Measurements from ENCODE around the gene IFRD1. TPM values are rescaled to one million over a fixed set of nuclear protein-coding genes. Genes with fewer than 3 reads are reported as not detected.
A peak's percentile ranks its signal among the peaks of the same experiment; 100 is the strongest.

Gene IFRD1
- total RNA-seq, 1 experiment from 2014 or later, result 67.8 TPM

GRCh38 chr7:112450807-112451761 is 824 bp downstream of the IFRD1 start:
- TF ChIP-seq, protein P1, sequence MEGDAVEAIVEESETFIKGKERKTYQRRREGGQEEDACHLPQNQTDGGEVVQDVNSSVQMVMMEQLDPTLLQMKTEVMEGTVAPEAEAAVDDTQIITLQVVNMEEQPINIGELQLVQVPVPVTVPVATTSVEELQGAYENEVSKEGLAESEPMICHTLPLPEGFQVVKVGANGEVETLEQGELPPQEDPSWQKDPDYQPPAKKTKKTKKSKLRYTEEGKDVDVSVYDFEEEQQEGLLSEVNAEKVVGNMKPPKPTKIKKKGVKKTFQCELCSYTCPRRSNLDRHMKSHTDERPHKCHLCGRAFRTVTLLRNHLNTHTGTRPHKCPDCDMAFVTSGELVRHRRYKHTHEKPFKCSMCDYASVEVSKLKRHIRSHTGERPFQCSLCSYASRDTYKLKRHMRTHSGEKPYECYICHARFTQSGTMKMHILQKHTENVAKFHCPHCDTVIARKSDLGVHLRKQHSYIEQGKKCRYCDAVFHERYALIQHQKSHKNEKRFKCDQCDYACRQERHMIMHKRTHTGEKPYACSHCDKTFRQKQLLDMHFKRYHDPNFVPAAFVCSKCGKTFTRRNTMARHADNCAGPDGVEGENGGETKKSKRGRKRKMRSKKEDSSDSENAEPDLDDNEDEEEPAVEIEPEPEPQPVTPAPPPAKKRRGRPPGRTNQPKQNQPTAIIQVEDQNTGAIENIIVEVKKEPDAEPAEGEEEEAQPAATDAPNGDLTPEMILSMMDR (conservative IDR thresholded peaks at IDR 0.05), result no peak
- Histone ChIP-seq H3K79me1 (ENCODE audit: insufficient read depth, low read depth, low read length, poor library complexity, severe bottlenecking) (peaks cover 2% of the 10 kb centered on the region), H4K91ac (ENCODE audit: insufficient read length, low read depth, low read length) (no peak overlapping the region), H2AFZ (ENCODE audit: low read length) (no peak overlapping the region), H4K20me1 (ENCODE audit: control insufficient read depth, insufficient read depth, insufficient read length) (no peaks in the 10 kb centered on the region), H4K8ac (replicated peaks; ENCODE audit: insufficient read length, low read depth, low read length) (no peak overlapping the region), H3K9me3 (ENCODE audit: control insufficient read depth, low read depth, low read length) (no peaks in the 10 kb centered on the region), H3K27ac (ENCODE audit: insufficient read length, low read depth, low read length) (no peak overlapping the region), H3T11ph (ENCODE audit: low read length) (no peak overlapping the region), H2BK15ac (ENCODE audit: low read depth, low read length) (no peak overlapping the region), H3K4me2 (ENCODE audit: insufficient read depth, insufficient read length, low read length) (peak overlapping the region; percentile 97), H3K14ac (ENCODE audit: insufficient read depth, low read length) (peak overlapping the region; percentile 95), H3K4me1 (ENCODE audit: insufficient read depth, low read length) (no peaks in the 10 kb centered on the region), H3K9ac (ENCODE audit: extremely low read depth, insufficient read length, low read length) (peak overlapping the region; percentile 87), H2AK5ac (ENCODE audit: insufficient read length, low read length) (no peak overlapping the region), H3K4ac (ENCODE audit: low read depth, low read length) (no peak overlapping the region), H3K18ac (ENCODE audit: insufficient read length, low read depth, low read length) (peak overlapping the region; percentile 93), H3K79me2 (ENCODE audit: insufficient read depth, low read length) (peaks cover 20% of the 10 kb centered on the region; the same call in 1 of the 2 replicates), H3K23ac (ENCODE audit: insufficient read length, low read depth, low read length) (no peak overlapping the region), H3K56ac (ENCODE audit: insufficient read length, low read depth, low read length) (no peak overlapping the region), H2BK12ac (ENCODE audit: insufficient read length, low read depth, low read length) (no peak overlapping the region), H2BK5ac (ENCODE audit: insufficient read length, low read length) (no peak overlapping the region), H3K27me3 (ENCODE audit: insufficient read depth, low read length) (no peaks in the 10 kb centered on the region), H4K5ac (ENCODE audit: insufficient read length, low read depth, low read length) (no peak overlapping the region), H2BK120ac (ENCODE audit: low read depth, low read length, poor library complexity, severe bottlenecking) (no peak overlapping the region), H2BK20ac (ENCODE audit: low read depth, low read length, poor library complexity, severe bottlenecking) (no peak overlapping the region), H3K23me2 (ENCODE audit: insufficient read length, low read depth, low read length, poor library complexity, severe bottlenecking) (peaks cover 7% of the 10 kb centered on the region)
- Mint-ChIP-seq H3K4me3 (peak overlapping the region; percentile 97 to 99), H3K27ac (peak overlapping the region; percentile 98 to 99 (median 99)), H3K36me3 (ENCODE audit: insufficient read depth in 1 of 3, low read depth in 3 of 3) (peaks cover 10 to 19% (median 11%) of the 10 kb centered on the region in 3 experiments; a peak in 6 of 7 replicates), H3K9me3 (no peaks in the 10 kb centered on the region), H3K27me3 (ENCODE audit: low read depth) (no peaks in the 10 kb centered on the region), H3K4me1 (peaks cover 29 to 31% of the 10 kb centered on the region in 2 experiments)
- DNase-seq, result peak; percentile 94
- WGBS (ENCODE audit: extremely low coverage, insufficient read length, low lambda C conversion rate), result no CpG with 5 or more reads among the region's 57 CpGs
